Hepatocyte (in vitro differentiated cells): Measurements from ENCODE around the gene FADD.

Experiments
- EZH2 ChIP-seq: fragments of 200-600 bp; sonication (generic); IDR thresholded peaks from 2 replicates; pipeline ENCODE4 v1.6.1; 2016; ENCODE audit warnings: antibody characterized with exemption, mild to moderate bottlenecking, borderline replicate concordance
- TF ChIP-seq, protein P1 (sequence below): fragments of 200-600 bp; sonication (generic); IDR thresholded peaks from 2 replicates; pipeline ENCODE4 v1.5.1; 2016; ENCODE audit warnings: antibody characterized with exemption, mild to moderate bottlenecking; ENCODE audit not compliant: poor library complexity

DNA sequence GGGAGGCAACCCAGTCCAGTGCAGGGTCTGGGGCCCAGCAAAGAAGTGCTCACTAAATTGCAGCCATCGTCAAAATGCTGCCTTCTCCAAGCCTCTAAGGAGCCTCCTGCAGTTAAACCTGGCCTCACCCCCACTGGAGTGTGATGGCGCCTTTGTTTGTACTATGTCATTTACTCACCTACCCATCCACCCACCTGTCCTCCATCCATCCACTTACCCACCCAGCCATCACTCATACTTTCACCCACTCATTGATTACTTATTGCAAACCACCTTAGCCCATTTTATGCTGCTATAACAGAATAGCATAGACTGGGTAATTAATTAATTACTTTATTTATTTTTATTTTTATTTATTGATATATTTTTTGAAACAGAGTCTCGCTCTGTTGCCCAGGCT, 38.6 kb downstream of the FADD start:
- TF ChIP-seq, protein P1, sequence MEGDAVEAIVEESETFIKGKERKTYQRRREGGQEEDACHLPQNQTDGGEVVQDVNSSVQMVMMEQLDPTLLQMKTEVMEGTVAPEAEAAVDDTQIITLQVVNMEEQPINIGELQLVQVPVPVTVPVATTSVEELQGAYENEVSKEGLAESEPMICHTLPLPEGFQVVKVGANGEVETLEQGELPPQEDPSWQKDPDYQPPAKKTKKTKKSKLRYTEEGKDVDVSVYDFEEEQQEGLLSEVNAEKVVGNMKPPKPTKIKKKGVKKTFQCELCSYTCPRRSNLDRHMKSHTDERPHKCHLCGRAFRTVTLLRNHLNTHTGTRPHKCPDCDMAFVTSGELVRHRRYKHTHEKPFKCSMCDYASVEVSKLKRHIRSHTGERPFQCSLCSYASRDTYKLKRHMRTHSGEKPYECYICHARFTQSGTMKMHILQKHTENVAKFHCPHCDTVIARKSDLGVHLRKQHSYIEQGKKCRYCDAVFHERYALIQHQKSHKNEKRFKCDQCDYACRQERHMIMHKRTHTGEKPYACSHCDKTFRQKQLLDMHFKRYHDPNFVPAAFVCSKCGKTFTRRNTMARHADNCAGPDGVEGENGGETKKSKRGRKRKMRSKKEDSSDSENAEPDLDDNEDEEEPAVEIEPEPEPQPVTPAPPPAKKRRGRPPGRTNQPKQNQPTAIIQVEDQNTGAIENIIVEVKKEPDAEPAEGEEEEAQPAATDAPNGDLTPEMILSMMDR, result no peak
- TF ChIP-seq EZH2, result no peak
